ENCODE measurements around the gene RECQL5. TPM values are rescaled to one million over a fixed set of nuclear protein-coding genes. Genes with fewer than 3 reads are reported as not detected.

RECQL5 gene
- total and polyA plus RNA-seq, 2 experiments from 2014 or later: 23.1 to 44.4 TPM

- Histone ChIP-seq H3K36me3 (replicated peaks; ENCODE audit: insufficient read depth, low read depth) (no peaks in the 10 kb centered on the region), H3K9me3 (ENCODE audit: low read depth) (no peaks in the 10 kb centered on the region), H4K20me1 (ENCODE audit: insufficient read depth, poor library complexity, severe bottlenecking) (no peaks in the 10 kb centered on the region), H3K4me2 (no peak overlapping the region), H3K27ac (no peak overlapping the region), H3K79me2 (no peaks in the 10 kb centered on the region), H3K9me2 (replicated peaks; ENCODE audit: insufficient read depth) (no peaks in the 10 kb centered on the region), H3K4me3 (no peak overlapping the region), H2AFZ (no peak overlapping the region), H3K4me1 (ENCODE audit: insufficient read depth) (no peaks in the 10 kb centered on the region), H3K27me3 (no peaks in the 10 kb centered on the region)
- WGBS (ENCODE audit: low lambda C conversion rate, missing lambda C conversion rate): 79% methylated on average over 14 of the region's 15 CpGs
- DNase-seq (ENCODE audit: low spot score): peak; percentile 70
- TF ChIP-seq CTCF (IDR thresholded peaks at IDR 0.05; ENCODE audit: poor library complexity): peak; percentile 55
- no peak for TF ChIP-seq EZH2phosphoT487 (IDR thresholded peaks at IDR 0.05; ENCODE audit: low read depth, severe bottlenecking, unreplicated experiment)
Measured at GRCh38 chr17:75625813-75626486, 41.0 kb downstream of the RECQL5 start.

- H3K9me2 ChIP-seq (replicated peaks; ENCODE audit: insufficient read depth): no peaks in the 10 kb centered on the region
- WGBS (ENCODE audit: low lambda C conversion rate, missing lambda C conversion rate): 88% methylated on average over 22 of the region's 23 CpGs
- H3K4me2 ChIP-seq: no peak overlapping the region
- TF ChIP-seq EZH2phosphoT487 (IDR thresholded peaks at IDR 0.05; ENCODE audit: low read depth, severe bottlenecking, unreplicated experiment): no peak
- no peak for TF ChIP-seq CTCF (IDR thresholded peaks at IDR 0.05; ENCODE audit: poor library complexity)
- TF ChIP-seq EZH2 (IDR thresholded peaks at IDR 0.05; ENCODE audit: borderline replicate concordance): no peak
- no peak for DNase-seq (ENCODE audit: low spot score)
- no peaks in the 10 kb centered on the region for H3K79me2 ChIP-seq
- H3K36me3 ChIP-seq (replicated peaks; ENCODE audit: insufficient read depth, low read depth): no peaks in the 10 kb centered on the region
- H3K9me3 ChIP-seq (ENCODE audit: low read depth): no peaks in the 10 kb centered on the region
- no peaks in the 10 kb centered on the region for H3K27me3 ChIP-seq
- no peaks in the 10 kb centered on the region for H3K4me1 ChIP-seq (ENCODE audit: insufficient read depth)
- H4K20me1 ChIP-seq (ENCODE audit: insufficient read depth, poor library complexity, severe bottlenecking): no peaks in the 10 kb centered on the region
- H3K27ac ChIP-seq: no peak overlapping the region
- no peak overlapping the region for H3K4me3 ChIP-seq
- no peak overlapping the region for H2AFZ ChIP-seq
Measured at GRCh38 chr17:75624714-75625345, 42.1 kb downstream of the RECQL5 start.

GRCh38 chr17:75624021-75624420 lies 42.9 kb downstream of the RECQL5 start:
- Histone ChIP-seq H2AFZ (no peak overlapping the region), H3K4me1 (ENCODE audit: insufficient read depth) (no peaks in the 10 kb centered on the region), H3K9me3 (ENCODE audit: low read depth) (no peaks in the 10 kb centered on the region), H3K27me3 (no peaks in the 10 kb centered on the region), H3K4me3 (no peak overlapping the region), H3K9me2 (replicated peaks; ENCODE audit: insufficient read depth) (no peaks in the 10 kb centered on the region), H3K36me3 (replicated peaks; ENCODE audit: insufficient read depth, low read depth) (no peaks in the 10 kb centered on the region), H3K27ac (no peak overlapping the region), H4K20me1 (ENCODE audit: insufficient read depth, poor library complexity, severe bottlenecking) (no peaks in the 10 kb centered on the region), H3K79me2 (no peaks in the 10 kb centered on the region), H3K4me2 (no peak overlapping the region)
- 92% methylated on average over 12 of the region's 12 CpGs for WGBS (ENCODE audit: low lambda C conversion rate, missing lambda C conversion rate)
- DNase-seq (ENCODE audit: low spot score): no peak
- TF ChIP-seq EZH2 (IDR thresholded peaks at IDR 0.05; ENCODE audit: borderline replicate concordance) (no peak), CTCF (IDR thresholded peaks at IDR 0.05; ENCODE audit: poor library complexity) (no peak), EZH2phosphoT487 (IDR thresholded peaks at IDR 0.05; ENCODE audit: low read depth, severe bottlenecking, unreplicated experiment) (no peak)
